ENCODE measurements around the gene EP400. TPM values are rescaled to one million over a fixed set of nuclear protein-coding genes. Genes with fewer than 3 reads are reported as not detected.

The EP400 gene
- total RNA-seq, 2 donors from 2014 or later = 10.5 to 15.5 TPM

GRCh38 chr12:131971226-131971625 is 21.5 kb downstream of the EP400 start:
- Histone ChIP-seq H3K9me3 (no peaks in the 10 kb centered on the region), H3K27ac (no peak overlapping the region), H3K4me3 (no peak overlapping the region), H3K27me3 (no peaks in the 10 kb centered on the region), H3K4me1 (peaks cover 0 to 6% of the 10 kb centered on the region in 2 donors), H3K36me3 (no peaks in the 10 kb centered on the region)
- DNase-seq (ENCODE audit: low spot score) = peak; percentile 7
- TF ChIP-seq, protein P1, sequence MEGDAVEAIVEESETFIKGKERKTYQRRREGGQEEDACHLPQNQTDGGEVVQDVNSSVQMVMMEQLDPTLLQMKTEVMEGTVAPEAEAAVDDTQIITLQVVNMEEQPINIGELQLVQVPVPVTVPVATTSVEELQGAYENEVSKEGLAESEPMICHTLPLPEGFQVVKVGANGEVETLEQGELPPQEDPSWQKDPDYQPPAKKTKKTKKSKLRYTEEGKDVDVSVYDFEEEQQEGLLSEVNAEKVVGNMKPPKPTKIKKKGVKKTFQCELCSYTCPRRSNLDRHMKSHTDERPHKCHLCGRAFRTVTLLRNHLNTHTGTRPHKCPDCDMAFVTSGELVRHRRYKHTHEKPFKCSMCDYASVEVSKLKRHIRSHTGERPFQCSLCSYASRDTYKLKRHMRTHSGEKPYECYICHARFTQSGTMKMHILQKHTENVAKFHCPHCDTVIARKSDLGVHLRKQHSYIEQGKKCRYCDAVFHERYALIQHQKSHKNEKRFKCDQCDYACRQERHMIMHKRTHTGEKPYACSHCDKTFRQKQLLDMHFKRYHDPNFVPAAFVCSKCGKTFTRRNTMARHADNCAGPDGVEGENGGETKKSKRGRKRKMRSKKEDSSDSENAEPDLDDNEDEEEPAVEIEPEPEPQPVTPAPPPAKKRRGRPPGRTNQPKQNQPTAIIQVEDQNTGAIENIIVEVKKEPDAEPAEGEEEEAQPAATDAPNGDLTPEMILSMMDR (IDR thresholded peaks at IDR 0.05) = no peak

GRCh38 chr12:131975228-131975627 is 25.5 kb downstream of the EP400 start:
- no peaks in the 10 kb centered on the region for H3K9me3 ChIP-seq
- peak; percentile 49 for DNase-seq (ENCODE audit: low spot score)
- H3K27me3 ChIP-seq = no peaks in the 10 kb centered on the region
- TF ChIP-seq, protein P1 (IDR thresholded peaks at IDR 0.05) = no peak
- H3K4me3 ChIP-seq = no peak overlapping the region
- no peak overlapping the region for H3K27ac ChIP-seq
- H3K36me3 ChIP-seq = peaks cover 4% of the 10 kb centered on the region
- H3K4me1 ChIP-seq = peaks cover 0 to 6% of the 10 kb centered on the region in 2 donors

DNA sequence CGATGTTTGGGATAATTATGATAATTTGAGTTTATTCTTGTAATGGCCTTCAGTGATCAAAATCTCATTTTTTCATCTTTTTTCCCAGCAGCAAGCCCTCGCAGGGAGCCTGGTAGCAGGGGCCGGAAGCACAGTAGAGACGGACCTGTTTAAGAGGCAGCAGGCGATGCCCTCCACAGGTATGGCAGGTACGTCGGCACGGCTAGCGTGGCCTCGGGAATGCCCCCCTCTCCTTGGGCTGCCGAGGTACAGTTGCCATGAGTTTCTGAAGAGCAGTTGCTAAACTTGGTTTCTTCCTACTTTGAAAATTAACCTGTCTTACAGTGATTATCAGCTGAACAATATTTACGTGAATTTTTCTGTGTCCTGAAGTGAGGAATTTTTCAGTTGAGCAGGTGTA is 29.9 kb downstream of the EP400 start:
- no peaks in the 10 kb centered on the region for H3K4me1 ChIP-seq
- peaks cover 45% of the 10 kb centered on the region for H3K36me3 ChIP-seq
- DNase-seq (ENCODE audit: low spot score) = peak; percentile 43
- TF ChIP-seq, protein P1 (IDR thresholded peaks at IDR 0.05) = no peak
- H3K27me3 ChIP-seq = no peaks in the 10 kb centered on the region
- no peak overlapping the region for H3K4me3 ChIP-seq
- H3K9me3 ChIP-seq = no peaks in the 10 kb centered on the region
- no peak overlapping the region for H3K27ac ChIP-seq

DNA sequence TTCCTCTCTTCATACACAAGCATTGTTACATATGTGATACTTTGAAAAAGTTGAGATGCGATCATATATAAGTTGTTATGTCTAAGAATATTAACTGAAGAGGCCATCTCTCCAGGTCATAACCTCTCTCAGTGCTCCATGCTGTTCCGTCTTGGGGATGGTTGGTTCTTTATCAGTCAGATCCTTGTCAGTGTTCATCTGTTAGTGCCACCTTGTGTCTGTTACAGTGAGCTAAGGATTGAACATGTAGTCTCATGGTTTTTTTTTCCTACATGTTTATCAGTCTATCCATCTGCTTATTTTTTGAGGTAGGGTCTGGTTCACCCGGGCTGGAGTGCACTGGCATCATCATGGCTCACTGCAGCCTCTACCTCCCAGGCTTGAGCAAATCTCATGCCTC is 30.5 kb downstream of the EP400 start:
- Histone ChIP-seq H3K9me3 (no peaks in the 10 kb centered on the region), H3K27ac (no peak overlapping the region), H3K4me3 (no peak overlapping the region), H3K36me3 (peaks cover 50% of the 10 kb centered on the region), H3K4me1 (no peaks in the 10 kb centered on the region), H3K27me3 (no peaks in the 10 kb centered on the region)
- no peak for DNase-seq (ENCODE audit: low spot score)
- TF ChIP-seq, protein P1 (IDR thresholded peaks at IDR 0.05) = no peak

- DNase-seq (ENCODE audit: low spot score) = peak; percentile 36
- TF ChIP-seq, protein P1 (IDR thresholded peaks at IDR 0.05) = no peak
- Histone ChIP-seq H3K4me1 (no peaks in the 10 kb centered on the region), H3K27ac (no peak overlapping the region), H3K9me3 (no peaks in the 10 kb centered on the region), H3K36me3 (peaks cover 60% of the 10 kb centered on the region), H3K4me3 (no peak overlapping the region), H3K27me3 (no peaks in the 10 kb centered on the region)
Measured at GRCh38 chr12:131981388-131981787, 31.6 kb downstream of the EP400 start.

- no peaks in the 10 kb centered on the region for H3K27me3 ChIP-seq
- no peaks in the 10 kb centered on the region for H3K9me3 ChIP-seq
- no peaks in the 10 kb centered on the region for H3K4me1 ChIP-seq
- DNase-seq (ENCODE audit: low spot score) = peak; percentile 38
- TF ChIP-seq, protein P1 (IDR thresholded peaks at IDR 0.05) = no peak
- no peak overlapping the region for H3K27ac ChIP-seq
- no peak overlapping the region for H3K4me3 ChIP-seq
- H3K36me3 ChIP-seq = peaks cover 66% of the 10 kb centered on the region
Measured at GRCh38 chr12:131982041-131982440, 32.3 kb downstream of the EP400 start.
